GM19351 (cell line): ENCODE results near the gene CTXND1.

Source experiments
- ATAC-seq: cut with Tn5 transposase; IDR thresholded peaks from one replicate; pipeline ENCODE4 v1.9.1; 2021; ENCODE audit warnings: mild to moderate bottlenecking, moderate library complexity; ENCODE audit not compliant: unreplicated experiment

Gene CTXND1

DNA sequence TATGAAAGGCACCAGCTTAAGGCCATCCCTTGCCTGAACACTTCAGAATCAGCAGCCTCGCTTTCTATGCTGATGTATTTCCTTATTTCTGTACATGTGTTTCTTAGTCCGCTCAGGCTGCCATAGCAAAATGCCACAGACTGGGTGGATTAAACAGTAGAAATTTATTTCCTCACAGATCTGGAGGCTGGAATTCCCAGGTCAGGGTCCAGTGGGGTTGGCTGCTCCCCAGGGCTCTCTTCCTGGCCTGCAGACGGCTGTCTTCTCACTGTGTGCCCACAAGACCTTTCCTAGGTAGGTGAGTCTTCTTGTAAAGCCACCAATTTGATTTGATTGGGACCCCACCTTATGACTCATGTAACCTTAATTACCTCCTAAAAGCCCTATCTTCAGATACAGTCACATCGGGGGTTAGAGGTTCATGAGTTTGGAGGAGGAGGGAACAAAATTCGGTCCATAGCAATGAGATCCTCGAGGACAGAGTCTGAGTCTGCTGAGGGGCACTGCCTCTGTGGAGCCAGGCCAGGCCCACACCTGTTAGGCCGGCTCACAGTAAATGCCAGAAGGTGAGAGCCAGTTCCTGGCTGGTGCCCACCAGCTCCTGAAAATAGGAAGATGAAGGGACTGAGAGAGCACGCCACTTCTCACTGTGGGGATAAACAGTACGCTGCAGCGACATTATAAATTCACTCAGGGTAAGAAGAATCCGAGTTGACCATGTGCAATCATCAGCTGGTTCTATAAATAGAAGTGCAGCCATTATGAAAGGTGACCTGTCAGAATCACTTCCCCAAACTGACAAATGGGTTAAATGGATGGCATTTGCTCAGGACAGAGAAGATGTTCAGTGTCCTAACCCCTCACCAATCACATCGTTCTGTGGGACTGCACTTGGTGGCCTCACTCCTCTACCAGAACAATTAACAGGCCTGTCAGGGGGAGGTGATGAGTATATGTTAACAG, 41.1 kb downstream of the CTXND1 start:
- ATAC-seq = peak; percentile 61

- no peak for ATAC-seq
Observed at GRCh38 chr15:80208758-80209734, 43.0 kb downstream of the CTXND1 start.

- no peak for ATAC-seq
Observed at GRCh38 chr15:80207887-80208286, 44.1 kb downstream of the CTXND1 start.

GRCh38 chr15:80204231-80204630, 47.8 kb downstream of the CTXND1 start:
- ATAC-seq = no peak

- ATAC-seq = no peak
Observed at GRCh38 chr15:80203361-80203885, 48.6 kb downstream of the CTXND1 start.

DNA sequence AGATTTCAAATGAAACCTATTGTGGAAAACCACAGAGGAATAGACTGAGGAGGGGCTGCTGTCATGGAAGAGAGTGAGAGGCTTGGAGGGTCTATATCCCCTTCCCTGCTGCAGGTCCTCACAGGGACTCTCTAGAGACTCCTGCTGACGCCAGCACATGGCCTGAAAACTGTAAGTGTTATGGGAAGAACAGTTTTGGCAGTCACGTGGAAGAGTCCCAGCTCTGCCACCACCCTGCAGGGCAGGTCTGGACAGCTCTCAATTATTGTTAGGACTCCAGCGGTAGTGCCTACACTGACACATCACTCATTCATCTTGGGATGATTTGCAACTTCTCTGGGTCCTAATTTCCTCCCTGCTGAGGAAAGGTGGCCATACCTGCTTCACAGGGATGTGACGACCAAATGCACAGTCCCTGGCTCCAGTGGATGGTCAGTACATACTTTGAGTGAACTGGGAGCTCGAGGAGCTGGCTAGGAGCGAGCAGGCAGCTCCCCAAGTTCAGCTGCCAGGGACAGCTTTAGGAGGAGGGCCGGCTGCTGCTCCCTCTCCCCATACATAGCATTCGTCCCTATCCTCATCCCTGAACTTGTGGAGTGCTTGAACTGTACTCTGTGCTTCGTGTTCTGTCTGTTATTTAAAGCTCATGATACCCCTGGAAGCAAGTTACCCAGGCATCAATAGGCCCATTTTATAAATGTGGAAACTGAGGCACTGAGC, 49.2 kb downstream of the CTXND1 start:
- no peak for ATAC-seq

- no peak for ATAC-seq
Observed at GRCh38 chr15:80202016-80202315, 50.0 kb downstream of the CTXND1 start.

- no peak for ATAC-seq
Observed at GRCh38 chr15:80201256-80202015, 50.6 kb downstream of the CTXND1 start.

- ATAC-seq = no peak
Observed at GRCh38 chr15:80199869-80200268, 52.1 kb downstream of the CTXND1 start.

DNA sequence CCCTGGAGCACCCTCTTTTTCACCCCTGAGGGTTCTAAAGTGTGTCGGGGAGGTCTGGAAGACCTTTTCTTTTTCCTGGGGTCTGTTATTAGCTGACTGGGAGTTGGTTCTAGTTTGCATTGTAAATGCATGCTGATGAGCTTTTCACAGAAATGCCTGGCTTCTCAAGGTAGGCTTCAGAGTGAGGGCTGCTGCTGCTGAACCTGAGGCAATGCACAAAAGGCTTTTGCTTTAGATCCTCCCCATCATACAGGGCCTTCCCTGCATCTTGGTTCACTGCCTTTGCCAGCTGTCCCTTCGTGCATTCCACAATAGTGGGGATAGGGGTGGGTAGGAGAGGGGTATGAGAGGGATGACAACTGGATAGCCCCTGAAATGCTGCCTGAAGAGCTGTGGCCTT, 52.6 kb downstream of the CTXND1 start:
- ATAC-seq = no peak

GRCh38 chr15:80194914-80195313, 57.1 kb downstream of the CTXND1 start:
- no peak for ATAC-seq

GRCh38 chr15:80194186-80194585, 57.8 kb downstream of the CTXND1 start:
- no peak for ATAC-seq

- ATAC-seq = no peak
Observed at GRCh38 chr15:80191897-80192595, 60.0 kb downstream of the CTXND1 start.

DNA sequence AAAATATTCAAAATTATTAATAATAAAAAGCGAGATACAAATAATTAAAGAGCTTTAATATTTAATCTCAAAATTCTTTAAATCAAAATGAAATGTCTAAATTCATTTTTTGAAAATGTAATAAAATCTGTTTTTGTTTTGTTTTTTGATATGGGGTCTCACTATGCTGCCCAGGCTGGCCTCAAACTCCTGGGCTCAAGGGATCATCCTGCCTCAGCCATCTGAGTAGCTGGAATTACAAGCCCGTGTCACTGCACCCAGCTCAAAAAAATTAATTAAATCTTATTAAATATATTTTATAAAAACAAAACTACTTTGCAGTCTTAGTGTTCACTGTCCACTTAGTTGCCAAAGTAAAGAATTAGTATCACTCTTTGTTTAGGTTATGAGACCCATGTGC, 60.8 kb downstream of the CTXND1 start:
- ATAC-seq = no peak

- ATAC-seq = no peak
Observed at GRCh38 chr15:80188251-80188650, 63.8 kb downstream of the CTXND1 start.

GRCh38 chr15:80186597-80186996, 65.4 kb downstream of the CTXND1 start:
- ATAC-seq = no peak

DNA sequence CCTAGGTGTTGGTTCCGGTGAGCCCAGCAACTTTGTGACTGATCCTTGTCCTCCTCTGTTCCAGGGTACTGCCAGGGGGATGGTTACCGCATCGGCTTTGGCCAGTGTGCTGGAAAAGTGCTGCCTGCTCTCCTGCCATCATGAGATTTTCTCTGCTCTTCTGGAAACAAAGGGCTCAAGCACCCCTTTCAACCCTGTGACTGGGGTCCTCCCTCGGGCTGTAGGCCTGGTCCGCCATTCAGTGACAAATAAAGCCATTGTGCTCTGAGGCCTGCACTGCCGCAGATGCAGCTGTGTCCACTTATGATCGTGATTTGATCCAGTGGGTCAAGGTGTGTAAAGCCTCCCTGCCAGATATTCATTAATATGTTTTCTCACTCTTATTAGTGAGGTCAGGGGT, 65.9 kb downstream of the CTXND1 start:
- no peak for ATAC-seq

GRCh38 chr15:80185152-80185551, 66.9 kb downstream of the CTXND1 start:
- no peak for ATAC-seq

GRCh38 chr15:80184554-80184953, 67.5 kb downstream of the CTXND1 start:
- no peak for ATAC-seq
